Measurements from ENCODE around the gene ECM1.

ECM1 gene

DNA sequence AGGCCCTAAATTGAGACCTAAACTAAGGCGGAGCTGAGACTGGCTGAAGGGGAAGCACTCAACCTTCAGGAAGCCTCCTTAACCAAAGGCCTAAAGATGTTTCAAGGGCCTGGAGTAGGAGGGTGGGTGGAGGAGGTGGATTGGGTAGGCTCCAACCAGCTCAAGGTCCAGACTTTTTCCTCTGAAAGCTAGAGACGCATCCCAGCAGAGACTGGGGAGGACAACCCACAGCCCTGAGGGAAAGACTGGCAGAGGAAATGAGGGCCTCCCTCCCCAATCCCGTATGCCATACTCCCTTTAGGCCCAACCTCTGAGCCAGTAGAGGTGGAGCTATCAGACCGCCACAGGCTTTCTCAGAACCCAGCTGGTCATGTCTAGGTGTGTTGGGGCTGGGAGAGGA is 1.1 kb downstream of the ECM1 start:
- TF ChIP-seq FOXM1 (IDR thresholded peaks at IDR 0.05; ENCODE audit: borderline replicate concordance, low read depth): no peak
- no peak for TF ChIP-seq CREB1 (IDR thresholded peaks at IDR 0.05; ENCODE audit: low read depth)
- TF ChIP-seq YY1 (IDR thresholded peaks at IDR 0.05; ENCODE audit: low read depth): no peak
- TF ChIP-seq CEBPB (IDR thresholded peaks at IDR 0.05): no peak
- TF ChIP-seq, protein P1, sequence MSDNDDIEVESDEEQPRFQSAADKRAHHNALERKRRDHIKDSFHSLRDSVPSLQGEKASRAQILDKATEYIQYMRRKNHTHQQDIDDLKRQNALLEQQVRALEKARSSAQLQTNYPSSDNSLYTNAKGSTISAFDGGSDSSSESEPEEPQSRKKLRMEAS (IDR thresholded peaks at IDR 0.05): no peak
- no peak for TF ChIP-seq TAF1 (IDR thresholded peaks at IDR 0.05; ENCODE audit: low read depth)
- no peak for TF ChIP-seq RAD21 (IDR thresholded peaks at IDR 0.05; ENCODE audit: low read depth)
- TF ChIP-seq TCF12 (IDR thresholded peaks at IDR 0.05; ENCODE audit: low read depth): no peak
- TF ChIP-seq EP300 (IDR thresholded peaks at IDR 0.05; ENCODE audit: borderline replicate concordance): no peak
- no peak for TF ChIP-seq EGR1 (IDR thresholded peaks at IDR 0.05)
- TF ChIP-seq ZBTB7A (IDR thresholded peaks at IDR 0.05; ENCODE audit: low read depth): no peak
- TF ChIP-seq, protein P2, sequence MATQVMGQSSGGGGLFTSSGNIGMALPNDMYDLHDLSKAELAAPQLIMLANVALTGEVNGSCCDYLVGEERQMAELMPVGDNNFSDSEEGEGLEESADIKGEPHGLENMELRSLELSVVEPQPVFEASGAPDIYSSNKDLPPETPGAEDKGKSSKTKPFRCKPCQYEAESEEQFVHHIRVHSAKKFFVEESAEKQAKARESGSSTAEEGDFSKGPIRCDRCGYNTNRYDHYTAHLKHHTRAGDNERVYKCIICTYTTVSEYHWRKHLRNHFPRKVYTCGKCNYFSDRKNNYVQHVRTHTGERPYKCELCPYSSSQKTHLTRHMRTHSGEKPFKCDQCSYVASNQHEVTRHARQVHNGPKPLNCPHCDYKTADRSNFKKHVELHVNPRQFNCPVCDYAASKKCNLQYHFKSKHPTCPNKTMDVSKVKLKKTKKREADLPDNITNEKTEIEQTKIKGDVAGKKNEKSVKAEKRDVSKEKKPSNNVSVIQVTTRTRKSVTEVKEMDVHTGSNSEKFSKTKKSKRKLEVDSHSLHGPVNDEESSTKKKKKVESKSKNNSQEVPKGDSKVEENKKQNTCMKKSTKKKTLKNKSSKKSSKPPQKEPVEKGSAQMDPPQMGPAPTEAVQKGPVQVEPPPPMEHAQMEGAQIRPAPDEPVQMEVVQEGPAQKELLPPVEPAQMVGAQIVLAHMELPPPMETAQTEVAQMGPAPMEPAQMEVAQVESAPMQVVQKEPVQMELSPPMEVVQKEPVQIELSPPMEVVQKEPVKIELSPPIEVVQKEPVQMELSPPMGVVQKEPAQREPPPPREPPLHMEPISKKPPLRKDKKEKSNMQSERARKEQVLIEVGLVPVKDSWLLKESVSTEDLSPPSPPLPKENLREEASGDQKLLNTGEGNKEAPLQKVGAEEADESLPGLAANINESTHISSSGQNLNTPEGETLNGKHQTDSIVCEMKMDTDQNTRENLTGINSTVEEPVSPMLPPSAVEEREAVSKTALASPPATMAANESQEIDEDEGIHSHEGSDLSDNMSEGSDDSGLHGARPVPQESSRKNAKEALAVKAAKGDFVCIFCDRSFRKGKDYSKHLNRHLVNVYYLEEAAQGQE (IDR thresholded peaks at IDR 0.05; ENCODE audit: low read depth): no peak
- TF ChIP-seq, protein P3, sequence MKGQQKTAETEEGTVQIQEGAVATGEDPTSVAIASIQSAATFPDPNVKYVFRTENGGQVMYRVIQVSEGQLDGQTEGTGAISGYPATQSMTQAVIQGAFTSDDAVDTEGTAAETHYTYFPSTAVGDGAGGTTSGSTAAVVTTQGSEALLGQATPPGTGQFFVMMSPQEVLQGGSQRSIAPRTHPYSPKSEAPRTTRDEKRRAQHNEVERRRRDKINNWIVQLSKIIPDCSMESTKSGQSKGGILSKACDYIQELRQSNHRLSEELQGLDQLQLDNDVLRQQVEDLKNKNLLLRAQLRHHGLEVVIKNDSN (IDR thresholded peaks at IDR 0.05): no peak
- no peak for TF ChIP-seq NFIC (IDR thresholded peaks at IDR 0.05)
- TF ChIP-seq TEAD4 (IDR thresholded peaks at IDR 0.05): no peak

DNA sequence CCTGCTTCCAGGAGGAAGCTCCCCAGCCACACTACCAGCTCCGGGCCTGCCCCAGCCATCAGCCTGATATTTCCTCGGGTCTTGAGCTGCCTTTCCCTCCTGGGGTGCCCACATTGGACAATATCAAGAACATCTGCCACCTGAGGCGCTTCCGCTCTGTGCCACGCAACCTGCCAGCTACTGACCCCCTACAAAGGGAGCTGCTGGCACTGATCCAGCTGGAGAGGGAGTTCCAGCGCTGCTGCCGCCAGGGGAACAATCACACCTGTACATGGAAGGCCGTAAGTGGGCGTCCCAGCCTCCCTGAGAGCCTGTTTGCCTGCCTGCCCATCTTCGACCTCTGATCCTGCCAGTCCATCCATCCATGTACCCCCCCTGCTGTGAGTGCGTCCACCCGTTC is 3.6 kb downstream of the ECM1 start:
- peak; percentile 59 for TF ChIP-seq NFIC (IDR thresholded peaks at IDR 0.05)
- no peak for TF ChIP-seq TEAD4 (IDR thresholded peaks at IDR 0.05)

- TF ChIP-seq FOXM1 (IDR thresholded peaks at IDR 0.05; ENCODE audit: borderline replicate concordance, low read depth): no peak
- no peak for TF ChIP-seq TEAD4 (IDR thresholded peaks at IDR 0.05)
- no peak for TF ChIP-seq ZBTB7A (IDR thresholded peaks at IDR 0.05; ENCODE audit: low read depth)
- TF ChIP-seq, protein P1 (IDR thresholded peaks at IDR 0.05): no peak
- no peak for TF ChIP-seq EP300 (IDR thresholded peaks at IDR 0.05; ENCODE audit: borderline replicate concordance)
- no peak for TF ChIP-seq EGR1 (IDR thresholded peaks at IDR 0.05)
Observed at GRCh38 chr1:150511985-150512660, 4.2 kb downstream of the ECM1 start.

DNA sequence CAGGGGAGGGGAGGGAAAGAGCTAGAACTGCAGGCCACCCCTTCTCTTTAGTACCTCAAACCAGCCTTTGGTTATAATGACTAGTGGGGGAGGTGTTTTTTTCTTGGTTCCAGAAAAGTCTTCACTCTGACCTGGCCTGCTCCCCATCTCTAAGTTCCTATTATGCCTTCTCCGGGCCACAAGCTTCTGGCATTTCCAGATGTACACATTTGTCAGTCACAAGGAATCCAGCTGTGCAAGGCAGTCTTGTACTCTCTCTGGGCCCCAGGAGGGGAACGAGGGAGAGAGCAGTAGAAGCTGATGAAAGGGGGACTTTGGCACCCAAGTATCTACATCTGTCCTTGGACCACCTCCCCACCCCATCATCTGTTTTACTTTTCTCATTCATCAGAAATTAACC is 4.9 kb downstream of the ECM1 start:
- TF ChIP-seq YY1 (IDR thresholded peaks at IDR 0.05; ENCODE audit: low read depth) (no peak), RAD21 (IDR thresholded peaks at IDR 0.05; ENCODE audit: low read depth) (no peak), FOXM1 (IDR thresholded peaks at IDR 0.05; ENCODE audit: borderline replicate concordance, low read depth) (no peak), EP300 (IDR thresholded peaks at IDR 0.05; ENCODE audit: borderline replicate concordance) (no peak), NFIC (IDR thresholded peaks at IDR 0.05) (no peak), TAF1 (IDR thresholded peaks at IDR 0.05; ENCODE audit: low read depth) (no peak), CEBPB (IDR thresholded peaks at IDR 0.05) (no peak), TEAD4 (IDR thresholded peaks at IDR 0.05) (no peak), EGR1 (IDR thresholded peaks at IDR 0.05) (no peak), TCF12 (IDR thresholded peaks at IDR 0.05; ENCODE audit: low read depth) (no peak), CREB1 (IDR thresholded peaks at IDR 0.05; ENCODE audit: low read depth) (no peak), ZBTB7A (IDR thresholded peaks at IDR 0.05; ENCODE audit: low read depth) (no peak)
- TF ChIP-seq, protein P1 (IDR thresholded peaks at IDR 0.05): no peak
- TF ChIP-seq, protein P3 (IDR thresholded peaks at IDR 0.05): no peak
- TF ChIP-seq, protein P2 (IDR thresholded peaks at IDR 0.05; ENCODE audit: low read depth): no peak

- TF ChIP-seq CEBPB (IDR thresholded peaks at IDR 0.05) (no peak), ZBTB7A (IDR thresholded peaks at IDR 0.05; ENCODE audit: low read depth) (no peak), RAD21 (IDR thresholded peaks at IDR 0.05; ENCODE audit: low read depth) (no peak), TAF1 (IDR thresholded peaks at IDR 0.05; ENCODE audit: low read depth) (no peak), TCF12 (IDR thresholded peaks at IDR 0.05; ENCODE audit: low read depth) (no peak)
- TF ChIP-seq, protein P3 (IDR thresholded peaks at IDR 0.05): no peak
- TF ChIP-seq, protein P1 (IDR thresholded peaks at IDR 0.05): no peak
Observed at GRCh38 chr1:150513351-150513791, 5.5 kb downstream of the ECM1 start.
